Astrocyte of the spinal cord (primary cell): ENCODE measurements around the gene AZU1.

ENCODE experiments used
- DNase-seq: peaks from one replicate; pipeline ENCODE4 v3.0.0; 2011; ENCODE audit warnings: low read depth, low spot score
- H3K4me3 ChIP-seq: 2 replicates; pipeline ENCODE4 v1.5.1; 2011; ENCODE audit warnings: low read depth, mild to moderate bottlenecking, low read length, moderate library complexity
- CTCF ChIP-seq: IDR thresholded peaks from 2 replicates; pipeline ENCODE4 v1.5.1; 2012; ENCODE audit warnings: low read depth, mild to moderate bottlenecking, low read length, inconsistent platforms
- in situ Hi-C: cut with HindIII; loops from 2 replicates; pipeline ENCODE4 v1.10.0; 2017; ENCODE audit warnings: low sequenced_read_pairs

AZU1 gene

GRCh38 chr19:827710-828321 is at the start of gene AZU1:
TSS of gene AZU1 (plus strand) at chr19:827837. CDS start at chr19:827847, 10 bp downstream.
- DNase-seq, result no peak
- no peak within 1 kb of the TSS for H3K4me3 ChIP-seq
- TF ChIP-seq CTCF, result no peak
- in situ Hi-C loops, result no loop called here

- no peak overlapping the region for H3K4me3 ChIP-seq
These were observed 48.6 kb upstream of the AZU1 start for GRCh38 chr19:778910-779653.

GRCh38 chr19:780935-781334 is 46.7 kb upstream of the AZU1 start:
- no peak for DNase-seq
- H3K4me3 ChIP-seq, result no peak overlapping the region
- TF ChIP-seq CTCF, result no peak
- in situ Hi-C loops, result no loop called here

More at GRCh38 chr19:778910-779653, 48.6 kb upstream of the AZU1 start:
- in situ Hi-C loops, result no loop called here
- TF ChIP-seq CTCF, result no peak
- peak; percentile 91 for DNase-seq

- in situ Hi-C loops, result no loop called here
- no peak overlapping the region for H3K4me3 ChIP-seq
These were observed 45.8 kb upstream of the AZU1 start for GRCh38 chr19:781800-782184.

GRCh38 chr19:782185-782877 is 45.3 kb upstream of the AZU1 start:
- DNase-seq, result peak; percentile 60
- TF ChIP-seq CTCF, result no peak
- no peak overlapping the region for H3K4me3 ChIP-seq
- in situ Hi-C loops, result no loop called here

More at GRCh38 chr19:781800-782184, 45.8 kb upstream of the AZU1 start:
- no peak for TF ChIP-seq CTCF
- DNase-seq, result no peak

GRCh38 chr19:782878-783668 is 44.6 kb upstream of the AZU1 start:
- DNase-seq, result no peak
- no peak overlapping the region for H3K4me3 ChIP-seq
- in situ Hi-C loops, result no loop called here
- TF ChIP-seq CTCF, result no peak
